A673 (cell line): ENCODE results near the gene CACNG3. TPM values are rescaled to one million over a fixed set of nuclear protein-coding genes. Genes with fewer than 3 reads are reported as not detected.
A peak's percentile ranks its signal among the peaks of the same experiment; 100 is the strongest.

Source experiments
- BruUV-seq: library from RNA; stranded (reverse); fragments of 400-500 nt; replicated peaks from 2 replicates; lab custom pipeline; 2021; lab: Mats Ljungman, UMichigan
- CTCF ChIA-PET: fragments of 300-600 bp; sonication (Branson Sonifier 250); formaldehyde crosslinking; loops from one replicate; lab custom pipeline; 2022; ENCODE audit warnings: antibody characterized with exemption; lab: Charles Lee
- POLR2A ChIA-PET: fragments of 300-600 bp; sonication (Branson Sonifier 250); formaldehyde crosslinking; loops from one replicate; lab custom pipeline; 2022; ENCODE audit warnings: antibody characterized with exemption; ENCODE audit not compliant: low non-redundant PET; lab: Charles Lee
- DNase-seq: peaks from one replicate; pipeline ENCODE4 v3.0.0-alpha.2; 2015; ENCODE audit warnings: low spot score
- H3K27ac ChIP-seq: fragments of 200-600 bp; sonication (generic); 2 replicates; pipeline ENCODE4 v1.5.1; 2016; ENCODE audit warnings: mixed run types, low read depth, mild to moderate bottlenecking, mixed read lengths, antibody characterized with exemption, low read length; ENCODE audit not compliant: poor library complexity, severe bottlenecking
- H3K27me3 ChIP-seq: fragments of 200-600 bp; sonication (generic); replicated peaks from 2 replicates; pipeline ENCODE4 v1.6.1; 2017; ENCODE audit warnings: mixed run types, low read depth, mild to moderate bottlenecking, mixed read lengths, antibody characterized with exemption, low read length; ENCODE audit not compliant: insufficient read depth, poor library complexity
- H3K36me3 ChIP-seq: fragments of 200-600 bp; sonication (generic); 2 replicates; pipeline ENCODE4 v1.6.1; 2016; ENCODE audit warnings: mixed run types, mild to moderate bottlenecking, mixed read lengths, antibody characterized with exemption, low read length; ENCODE audit not compliant: insufficient read depth, poor library complexity, severe bottlenecking
- H3K4me1 ChIP-seq: fragments of 200-600 bp; sonication (generic); 2 replicates; pipeline ENCODE4 v1.6.1; 2017; ENCODE audit warnings: mixed run types, mild to moderate bottlenecking, mixed read lengths, antibody characterized with exemption, low read length; ENCODE audit not compliant: insufficient read depth, poor library complexity, severe bottlenecking
- H3K4me3 ChIP-seq: fragments of 200-600 bp; sonication (generic); 2 replicates; pipeline ENCODE4 v1.5.1; 2016; ENCODE audit warnings: low read depth, mixed run types, mild to moderate bottlenecking, mixed read lengths, low read length; ENCODE audit not compliant: poor library complexity, severe bottlenecking
- H3K9me3 ChIP-seq: fragments of 200-600 bp; sonication (generic); 2 replicates; pipeline ENCODE4 v1.6.1; 2016; ENCODE audit warnings: mixed run types, low read depth, mild to moderate bottlenecking, mixed read lengths, antibody characterized with exemption, low read length; ENCODE audit not compliant: poor library complexity, severe bottlenecking
- CTCF ChIP-seq: fragments of 300-800, 200-600 bp; sonication (generic); conservative IDR thresholded peaks from 2 replicates; pipeline ENCODE4 v1.5.1; 2017; ENCODE audit warnings: low read depth, mild to moderate bottlenecking, antibody characterized with exemption, low read length, moderate library complexity, mixed read lengths
- EZH2 ChIP-seq: fragments of 200-600 bp; sonication (generic); IDR thresholded peaks from 2 replicates; pipeline ENCODE4 v1.6.1; 2017; ENCODE audit warnings: borderline replicate concordance, low read depth, mild to moderate bottlenecking, mixed read lengths, antibody characterized with exemption, low read length; ENCODE audit not compliant: poor library complexity, severe bottlenecking
- intact Hi-C: fragments of 100-400 bp; cut with micrococcal nuclease; formaldehyde crosslinking; loops from one replicate; pipeline ENCODE4 v1.10.0; 2022; ENCODE audit not compliant: unreplicated experiment
- total RNA-seq: library from RNA; stranded (reverse); gene quantifications from 2 replicates; pipeline ENCODE4 v1.2.3, GENCODE V29; 2021

The CACNG3 gene
- total RNA-seq, 1 experiment from 2014 or later, result 3.6 TPM

GRCh38 chr16:24214992-24215391, 41.1 kb upstream of the CACNG3 start:
- intact Hi-C loops, result no loop called here
- no peaks in the 10 kb centered on the region for H3K9me3 ChIP-seq
- TF ChIP-seq EZH2 (no peak), CTCF (no peak)
- no peak overlapping the region for H3K4me3 ChIP-seq
- peaks cover 3% of the 10 kb centered on the region for H3K4me1 ChIP-seq
- no TSS peak for BruUV-seq
- no peak overlapping the region for H3K27ac ChIP-seq
- no peaks in the 10 kb centered on the region for H3K27me3 ChIP-seq
- ChIA-PET CTCF (no interaction called here), POLR2A (no interaction called here)
- H3K36me3 ChIP-seq, result peaks cover 22% of the 10 kb centered on the region
- DNase-seq, result no peak

GRCh38 chr16:24216961-24217360, 39.2 kb upstream of the CACNG3 start:
- CTCF ChIA-PET, result no interaction called here
- H3K4me1 ChIP-seq, result peaks cover 3% of the 10 kb centered on the region
- H3K4me3 ChIP-seq, result no peak overlapping the region
- H3K27ac ChIP-seq, result no peak overlapping the region
- no peaks in the 10 kb centered on the region for H3K27me3 ChIP-seq
- H3K36me3 ChIP-seq, result peaks cover 27% of the 10 kb centered on the region
- POLR2A ChIA-PET, result no interaction called here
- no peak for TF ChIP-seq CTCF
- no peak for TF ChIP-seq EZH2
- H3K9me3 ChIP-seq, result no peaks in the 10 kb centered on the region
- intact Hi-C loops, result no loop called here
- DNase-seq, result no peak
- BruUV-seq, result no TSS peak

GRCh38 chr16:24217461-24217860, 38.7 kb upstream of the CACNG3 start:
- intact Hi-C loops, result no loop called here
- Histone ChIP-seq H3K27ac (no peak overlapping the region), H3K9me3 (no peaks in the 10 kb centered on the region), H3K27me3 (no peaks in the 10 kb centered on the region), H3K4me1 (peaks cover 3% of the 10 kb centered on the region), H3K4me3 (no peak overlapping the region), H3K36me3 (peaks cover 30% of the 10 kb centered on the region)
- ChIA-PET POLR2A (no interaction called here), CTCF (no interaction called here)
- TF ChIP-seq EZH2 (no peak), CTCF (no peak)
- TSS peak; percentile 5 for BruUV-seq
- DNase-seq, result no peak
